NCI-H510A treated with DMSO at 0.1 percent for 48 hours (cell line): ENCODE results near the gene CTDP1.
"Not testable (repeated sequence)": the region's sequence is repeated elsewhere in the genome, so short reads cannot be mapped to it uniquely, and the experiment has no call there.

Source experiments
- DNase-seq: peaks from one replicate; lab custom pipeline; 2025; lab: John Stamatoyannopoulos, UW

The CTDP1 gene

GRCh38 chr18:79681484-79682387, 2.1 kb downstream of the CTDP1 start:
- DNase-seq = no peak

GRCh38 chr18:79682481-79682880, 2.9 kb downstream of the CTDP1 start:
- no peak for DNase-seq

GRCh38 chr18:79682894-79683625, 3.5 kb downstream of the CTDP1 start:
- DNase-seq = no peak

- no peak for DNase-seq
These were observed 4.2 kb downstream of the CTDP1 start for GRCh38 chr18:79683626-79684282.

GRCh38 chr18:79684283-79684631, 4.7 kb downstream of the CTDP1 start:
- DNase-seq = no peak

- no peak for DNase-seq
These were observed 5.2 kb downstream of the CTDP1 start for GRCh38 chr18:79684787-79685186.

- DNase-seq = no peak
These were observed 5.7 kb downstream of the CTDP1 start for GRCh38 chr18:79685281-79685680.

GRCh38 chr18:79685971-79686370, 6.4 kb downstream of the CTDP1 start:
- no peak for DNase-seq

GRCh38 chr18:79687806-79688205, 8.2 kb downstream of the CTDP1 start:
- DNase-seq = no peak

GRCh38 chr18:79690071-79690470, 10.5 kb downstream of the CTDP1 start:
- DNase-seq = no peak

GRCh38 chr18:79690586-79691482, 11.2 kb downstream of the CTDP1 start:
- no peak for DNase-seq

- DNase-seq = no peak
These were observed 12.5 kb downstream of the CTDP1 start for GRCh38 chr18:79692056-79692455.

GRCh38 chr18:79692886-79693285, 13.3 kb downstream of the CTDP1 start:
- DNase-seq = no peak

GRCh38 chr18:79693561-79694205, 14.1 kb downstream of the CTDP1 start:
- no peak for DNase-seq

GRCh38 chr18:79694206-79694894, 14.7 kb downstream of the CTDP1 start:
- DNase-seq = not testable (repeated sequence)

GRCh38 chr18:79694895-79695213, 15.3 kb downstream of the CTDP1 start:
- no peak for DNase-seq

GRCh38 chr18:79695269-79695668, 15.7 kb downstream of the CTDP1 start:
- DNase-seq = no peak

- DNase-seq = no peak
These were observed 16.6 kb downstream of the CTDP1 start for GRCh38 chr18:79695856-79696850.

GRCh38 chr18:79697178-79697577, 17.6 kb downstream of the CTDP1 start:
- no peak for DNase-seq

- DNase-seq = no peak
These were observed 18.4 kb downstream of the CTDP1 start for GRCh38 chr18:79697976-79698375.
